Natural killer cell (primary cell): Measurements from ENCODE around the gene TTC32. TPM values are rescaled to one million over a fixed set of nuclear protein-coding genes. Genes with fewer than 3 reads are reported as not detected.
"Not testable (repeated sequence)": the region's sequence is repeated elsewhere in the genome, so short reads cannot be mapped to it uniquely, and the experiment has no call there.

Experiments used
- ATAC-seq, 3 donors: fragments of 150-1000 bp in 2 of 3; fragments of 200-7000 bp in 1 of 3; cut with Tn5 transposase; 1 replicate in 1 of 3; 2 replicates in 2 of 3; pipeline ENCODE4 v1.10.0; 2021; ENCODE audit warnings: mild to moderate bottlenecking in 2 of 3, moderate library complexity in 2 of 3
- DNase-seq, 2 donors: peaks; one replicate each; pipeline versions ENCODE4 v3.0.0 to v3.0.0-alpha.2; 2013 to 2021; ENCODE audit warnings: mixed read lengths in 1 of 2
- H3K27ac ChIP-seq: one replicate; pipeline ENCODE4 v1.5.1; 2013; ENCODE audit warnings: mild to moderate bottlenecking, low read length
- H3K27me3 ChIP-seq: one replicate; pipeline ENCODE4 v1.6.1; 2013; ENCODE audit warnings: low read length; ENCODE audit not compliant: control insufficient read depth, insufficient read depth
- H3K36me3 ChIP-seq: one replicate; pipeline ENCODE4 v1.6.1; 2013; ENCODE audit warnings: low read length; ENCODE audit not compliant: control insufficient read depth, insufficient read depth
- H3K4me1 ChIP-seq: one replicate; pipeline ENCODE4 v1.6.1; 2013; ENCODE audit warnings: low read length; ENCODE audit not compliant: control insufficient read depth, insufficient read depth
- H3K4me3 ChIP-seq: one replicate; pipeline ENCODE4 v1.5.1; 2013; ENCODE audit warnings: low read length
- H3K9me3 ChIP-seq: one replicate; pipeline ENCODE4 v1.6.1; 2013; ENCODE audit warnings: low read length; ENCODE audit not compliant: control insufficient read depth, insufficient read depth
- H3K27ac Mint-ChIP-seq, 2 donors: one replicate each; pipeline ENCODE4 v1.8.0; 2022; ENCODE audit warnings: mild to moderate bottlenecking in 2 of 2, mixed read lengths in 2 of 2, moderate library complexity in 1 of 2
- H3K27me3 Mint-ChIP-seq, 2 donors: one replicate each; pipeline ENCODE4 v1.8.0; 2022; ENCODE audit warnings: low read depth in 2 of 2, mixed read lengths in 2 of 2
- H3K36me3 Mint-ChIP-seq: one replicate; pipeline ENCODE4 v1.8.0; 2022; ENCODE audit warnings: mixed read lengths
- H3K4me1 Mint-ChIP-seq, 2 donors: one replicate each; pipeline ENCODE4 v1.8.0; 2022; ENCODE audit warnings: mixed read lengths in 2 of 2
- H3K4me3 Mint-ChIP-seq: one replicate; pipeline ENCODE4 v1.8.0; 2022; ENCODE audit warnings: mild to moderate bottlenecking, moderate library complexity, mixed read lengths
- H3K9me3 Mint-ChIP-seq, 2 donors: one replicate each; pipeline ENCODE4 v1.8.0; 2022; ENCODE audit warnings: mixed read lengths in 2 of 2
- CTCF ChIP-seq: fragments of 200-600 bp; IDR thresholded peaks from one replicate; pipeline ENCODE4 v1.8.0; 2022; ENCODE audit warnings: antibody characterized with exemption
- WGBS: methylation state at CpG from one replicate; pipeline ENCODE4 v1.1.7; 2013; ENCODE audit warnings: missing lambda C conversion rate; ENCODE audit not compliant: insufficient coverage; 5-methylcytosine and 5-hydroxymethylcytosine counted together
- intact Hi-C: fragments of 100-400 bp; cut with micrococcal nuclease; formaldehyde crosslinking; loops from one replicate; pipeline ENCODE4 v1.14.2; 2022
- total RNA-seq, 4 donors: library from RNA; stranded (reverse); fragments of 120-200 nt in 1 of 4; gene quantifications; one replicate each; pipeline versions ENCODE4 v1.2.3 to v1.2.4, GENCODE V29; 2013 to 2022

Gene TTC32
- total RNA-seq, 3 donors from 2014 or later (not counting 1 experiment from before 2014, with no cell fraction given), result 30.4 to 45.3 (median 37.2) TPM

DNA sequence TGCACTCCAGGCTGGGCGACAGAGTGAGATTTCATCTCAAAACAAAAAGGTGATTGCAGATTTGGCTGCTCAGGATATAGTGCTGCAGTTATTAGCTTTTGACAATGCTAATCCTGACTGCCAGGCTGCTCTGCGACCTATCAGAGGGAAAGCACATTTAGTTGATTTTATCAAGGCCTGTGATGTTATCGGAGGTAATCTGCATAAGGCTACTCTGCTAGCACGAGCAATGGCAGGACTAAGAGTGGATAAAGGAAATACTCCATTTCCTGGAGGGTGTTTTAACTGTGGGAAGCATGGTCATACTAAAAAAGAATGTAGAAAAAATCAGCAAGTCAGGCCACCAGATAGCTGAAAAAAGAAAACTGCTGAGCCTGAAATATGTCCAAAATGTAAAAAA, 22.7 kb upstream of the TTC32 start:
- H3K9me3 ChIP-seq, result peaks cover 16% of the 10 kb centered on the region
- H3K4me1 Mint-ChIP-seq, H3K27me3 Mint-ChIP-seq, H3K27me3 ChIP-seq, H3K4me1 ChIP-seq, ATAC-seq, H3K27ac Mint-ChIP-seq, H3K4me3 Mint-ChIP-seq, intact Hi-C loops, H3K36me3 ChIP-seq, H3K4me3 ChIP-seq, H3K27ac ChIP-seq, DNase-seq: not testable (repeated sequence)
- Mint-ChIP-seq H3K36me3 (peaks cover 24% of the 10 kb centered on the region), H3K9me3 (peaks cover 0 to 10% of the 10 kb centered on the region in 2 donors)
- 96% methylated on average over 4 of the region's 4 CpGs for WGBS

GRCh38 chr2:19922188-19922587, 20.4 kb upstream of the TTC32 start:
- H3K4me3 Mint-ChIP-seq, H3K9me3 ChIP-seq, ATAC-seq, H3K27me3 ChIP-seq, H3K4me1 ChIP-seq, H3K4me1 Mint-ChIP-seq, H3K27ac ChIP-seq, H3K36me3 ChIP-seq, H3K27ac Mint-ChIP-seq, DNase-seq, H3K9me3 Mint-ChIP-seq, intact Hi-C loops, H3K4me3 ChIP-seq, H3K27me3 Mint-ChIP-seq: not testable (repeated sequence)
- WGBS, result 100% methylated on average over 3 of the region's 3 CpGs
- H3K36me3 Mint-ChIP-seq, result peaks cover 19% of the 10 kb centered on the region

GRCh38 chr2:19916385-19916950, 14.7 kb upstream of the TTC32 start:
- Mint-ChIP-seq H3K9me3 (no peaks in the 10 kb centered on the region), H3K27ac (no peak overlapping the region), H3K27me3 (no peaks in the 10 kb centered on the region), H3K36me3 (no peaks in the 10 kb centered on the region), H3K4me1 (no peaks in the 10 kb centered on the region), H3K4me3 (no peak overlapping the region)
- Histone ChIP-seq H3K4me1 (no peaks in the 10 kb centered on the region), H3K9me3 (no peaks in the 10 kb centered on the region), H3K4me3 (no peak overlapping the region), H3K27ac (no peak overlapping the region), H3K27me3 (no peaks in the 10 kb centered on the region), H3K36me3 (no peaks in the 10 kb centered on the region)
- DNase-seq, result no peak
- intact Hi-C loops, result no loop called here
- no peak for ATAC-seq
- no peak for TF ChIP-seq CTCF
- 95% methylated on average over 6 of the region's 6 CpGs for WGBS

- Mint-ChIP-seq H3K4me1 (no peaks in the 10 kb centered on the region), H3K36me3 (no peaks in the 10 kb centered on the region), H3K9me3 (no peaks in the 10 kb centered on the region), H3K27me3 (no peaks in the 10 kb centered on the region), H3K27ac (no peak overlapping the region), H3K4me3 (no peak overlapping the region)
- TF ChIP-seq CTCF, result no peak
- H3K27ac ChIP-seq, result no peak overlapping the region
- H3K27me3 ChIP-seq, result no peaks in the 10 kb centered on the region
- no peaks in the 10 kb centered on the region for H3K9me3 ChIP-seq
- ATAC-seq (no peak), DNase-seq (no peak)
- H3K4me1 ChIP-seq, result no peaks in the 10 kb centered on the region
- no peaks in the 10 kb centered on the region for H3K36me3 ChIP-seq
- WGBS, result 92% methylated on average over 1 of the region's 1 CpG
- H3K4me3 ChIP-seq, result no peak overlapping the region
- intact Hi-C loops, result no loop called here
Observed at GRCh38 chr2:19914266-19914975, 12.6 kb upstream of the TTC32 start.
